Activated CD4-positive, alpha-beta memory T cell treated with anti-CD3 and anti-CD28 coated beads for 36 hours (primary cell): ENCODE data around the gene AFF2. TPM values are rescaled to one million over a fixed set of nuclear protein-coding genes. Genes with fewer than 3 reads are reported as not detected.

Source experiments
- CTCF ChIA-PET: fragments of 350-600 bp; sonication (Branson Sonifier 250); formaldehyde crosslinking; loops from one replicate; lab custom pipeline; 2021; ENCODE audit warnings: antibody characterized with exemption, inconsistent platforms; lab: Charles Lee
- POLR2A ChIA-PET: fragments of 350-600 bp; sonication (Branson Sonifier 250); formaldehyde crosslinking; loops from one replicate; lab custom pipeline; 2021; ENCODE audit warnings: antibody characterized with exemption; lab: Charles Lee
- DNase-seq: peaks from one replicate; pipeline ENCODE4 v3.0.0-alpha.2; 2020
- H3K27ac Mint-ChIP-seq: one replicate; pipeline ENCODE4 v1.8.0; 2021; ENCODE audit warnings: mixed read lengths
- H3K27me3 Mint-ChIP-seq: one replicate; pipeline ENCODE4 v1.8.0; 2021; ENCODE audit warnings: mixed read lengths
- H3K36me3 Mint-ChIP-seq: one replicate; pipeline ENCODE4 v1.8.0; 2021; ENCODE audit warnings: mixed read lengths
- H3K4me1 Mint-ChIP-seq: one replicate; pipeline ENCODE4 v1.8.0; 2021; ENCODE audit warnings: low read depth, mixed read lengths
- H3K4me3 Mint-ChIP-seq: one replicate; pipeline ENCODE4 v1.8.0; 2021; ENCODE audit warnings: mild to moderate bottlenecking, mixed read lengths
- H3K9me3 Mint-ChIP-seq: one replicate; pipeline ENCODE4 v1.8.0; 2021; ENCODE audit warnings: mixed read lengths
- intact Hi-C: fragments of 100-400 bp; cut with micrococcal nuclease; formaldehyde crosslinking; loops from one replicate; pipeline ENCODE4 v1.15.1; 2023
- total RNA-seq, 2 experiments: library from RNA; stranded (reverse); gene quantifications; one replicate each; pipeline ENCODE4 v1.2.3, GENCODE V29; 2021

AFF2 gene
- total RNA-seq, 2 experiments from 2014 or later: 0.36 to 0.45 TPM

GRCh38 chrX:149032449-149032848 lies 532.0 kb downstream of the AFF2 start:
- ChIA-PET CTCF (no interaction called here), POLR2A (no interaction called here)
- Mint-ChIP-seq H3K27ac (no peak overlapping the region), H3K4me1 (no peaks in the 10 kb centered on the region), H3K27me3 (no peaks in the 10 kb centered on the region), H3K4me3 (no peak overlapping the region), H3K36me3 (no peaks in the 10 kb centered on the region), H3K9me3 (no peaks in the 10 kb centered on the region)
- no peak for DNase-seq
- intact Hi-C loops: no loop called here

DNA sequence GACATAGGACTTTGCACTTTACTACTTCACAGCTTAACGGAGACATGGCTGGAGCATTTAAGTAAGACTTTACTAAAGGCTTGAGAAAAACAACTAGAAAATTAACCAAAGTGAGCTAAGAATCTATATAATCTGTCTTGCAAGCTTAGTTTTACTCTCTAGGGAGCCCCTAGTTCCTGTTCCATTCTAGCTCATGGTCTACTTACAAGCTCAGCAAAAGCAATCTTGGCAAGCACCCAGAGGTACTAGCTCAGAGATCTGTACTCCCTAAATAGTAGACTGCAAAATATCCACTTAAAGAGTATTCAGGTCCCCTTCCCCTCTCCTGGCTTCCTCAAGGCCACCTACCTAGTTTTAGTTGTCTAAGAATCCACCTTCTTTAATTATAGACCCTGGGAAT lies 535.7 kb downstream of the AFF2 start:
- Mint-ChIP-seq H3K27me3 (no peaks in the 10 kb centered on the region), H3K36me3 (no peaks in the 10 kb centered on the region), H3K9me3 (no peaks in the 10 kb centered on the region), H3K4me3 (no peak overlapping the region), H3K27ac (no peak overlapping the region), H3K4me1 (no peaks in the 10 kb centered on the region)
- ChIA-PET POLR2A (no interaction called here), CTCF (no interaction called here)
- intact Hi-C loops: no loop called here
- no peak for DNase-seq

- ChIA-PET POLR2A (no interaction called here), CTCF (no interaction called here)
- H3K4me1 Mint-ChIP-seq: no peaks in the 10 kb centered on the region
- H3K27ac Mint-ChIP-seq: no peak overlapping the region
- no peaks in the 10 kb centered on the region for H3K36me3 Mint-ChIP-seq
- DNase-seq: no peak
- no peaks in the 10 kb centered on the region for H3K27me3 Mint-ChIP-seq
- intact Hi-C loops: no loop called here
- H3K4me3 Mint-ChIP-seq: no peak overlapping the region
- no peaks in the 10 kb centered on the region for H3K9me3 Mint-ChIP-seq
Measured at GRCh38 chrX:149037281-149037870, 537.0 kb downstream of the AFF2 start.

GRCh38 chrX:149039057-149039456 lies 538.6 kb downstream of the AFF2 start:
- intact Hi-C loops: no loop called here
- Mint-ChIP-seq H3K27ac (no peak overlapping the region), H3K36me3 (no peaks in the 10 kb centered on the region), H3K9me3 (no peaks in the 10 kb centered on the region), H3K27me3 (no peaks in the 10 kb centered on the region), H3K4me1 (no peaks in the 10 kb centered on the region), H3K4me3 (no peak overlapping the region)
- POLR2A ChIA-PET: no interaction called here
- CTCF ChIA-PET: no interaction called here
- no peak for DNase-seq

DNA sequence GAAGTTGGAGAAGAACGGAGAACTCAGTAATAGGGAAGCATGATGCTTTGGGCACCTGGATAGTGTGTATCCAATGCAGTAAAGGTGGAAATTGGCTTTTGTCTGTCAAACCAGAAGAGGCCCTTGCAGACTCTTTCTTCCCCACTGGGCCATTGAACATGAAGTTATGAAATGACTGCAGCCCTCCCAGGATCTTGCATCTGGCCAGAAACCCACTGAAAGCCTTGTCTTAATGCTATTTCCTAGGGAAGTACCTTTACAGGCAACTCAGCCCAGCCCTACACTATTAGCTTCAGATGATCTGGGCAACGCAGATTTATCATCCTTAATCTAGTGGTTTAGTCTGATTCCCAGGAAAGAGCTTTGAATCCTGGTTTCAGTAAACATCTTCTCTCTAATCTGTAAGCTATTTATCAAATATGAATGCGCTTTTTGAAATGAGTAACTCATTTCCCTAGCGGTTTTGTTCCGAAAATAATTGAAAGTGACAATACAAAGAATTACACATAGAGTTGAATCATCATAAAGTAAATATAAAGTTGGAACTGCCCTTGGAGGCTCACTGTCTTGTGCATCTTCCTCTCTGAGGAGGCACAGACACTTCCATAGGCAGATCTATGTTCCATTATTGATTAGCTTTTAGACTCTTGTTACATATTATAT lies 540.6 kb downstream of the AFF2 start:
- H3K27ac Mint-ChIP-seq: no peak overlapping the region
- H3K27me3 Mint-ChIP-seq: no peaks in the 10 kb centered on the region
- intact Hi-C loops: no loop called here

GRCh38 chrX:149043401-149043800 lies 543.0 kb downstream of the AFF2 start:
- H3K4me3 Mint-ChIP-seq: no peak overlapping the region
- no peak for DNase-seq
- no peaks in the 10 kb centered on the region for H3K9me3 Mint-ChIP-seq
- POLR2A ChIA-PET: no interaction called here
- intact Hi-C loops: no loop called here
- no peaks in the 10 kb centered on the region for H3K36me3 Mint-ChIP-seq
- CTCF ChIA-PET: no interaction called here
- no peaks in the 10 kb centered on the region for H3K4me1 Mint-ChIP-seq
- no peak overlapping the region for H3K27ac Mint-ChIP-seq
- no peaks in the 10 kb centered on the region for H3K27me3 Mint-ChIP-seq

More for the DNA sequence above, 540.6 kb downstream of the AFF2 start:
- ChIA-PET POLR2A (no interaction called here), CTCF (no interaction called here)
- no peak for DNase-seq
- H3K4me1 Mint-ChIP-seq: no peaks in the 10 kb centered on the region
- H3K9me3 Mint-ChIP-seq: no peaks in the 10 kb centered on the region
- no peaks in the 10 kb centered on the region for H3K36me3 Mint-ChIP-seq
- no peak overlapping the region for H3K4me3 Mint-ChIP-seq

DNA sequence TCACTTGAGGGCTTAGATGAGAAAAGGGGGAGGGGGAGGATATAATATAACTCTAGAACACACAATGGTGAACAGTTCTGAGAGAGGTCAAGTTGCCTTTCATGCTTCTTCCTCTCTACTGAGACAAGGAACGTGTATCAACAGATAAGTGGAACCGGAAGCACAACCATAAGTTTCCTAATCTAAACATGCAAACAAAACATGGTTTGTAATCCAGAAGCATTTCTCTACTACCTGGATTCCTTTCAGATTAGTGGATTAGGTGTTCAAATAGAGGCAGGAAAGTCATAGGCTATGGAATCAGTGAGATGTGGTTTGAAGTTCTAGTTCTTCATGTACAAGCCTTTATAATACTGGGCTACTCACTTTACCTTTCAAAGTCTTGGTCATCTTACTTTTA lies 544.1 kb downstream of the AFF2 start:
- Mint-ChIP-seq H3K4me1 (no peaks in the 10 kb centered on the region), H3K9me3 (no peaks in the 10 kb centered on the region), H3K36me3 (no peaks in the 10 kb centered on the region), H3K27ac (no peak overlapping the region), H3K27me3 (no peaks in the 10 kb centered on the region), H3K4me3 (no peak overlapping the region)
- DNase-seq: no peak
- POLR2A ChIA-PET: no interaction called here
- CTCF ChIA-PET: no interaction called here
- intact Hi-C loops: no loop called here

GRCh38 chrX:149045645-149046210 lies 545.3 kb downstream of the AFF2 start:
- H3K4me1 Mint-ChIP-seq: no peaks in the 10 kb centered on the region
- H3K4me3 Mint-ChIP-seq: no peak overlapping the region
- intact Hi-C loops: no loop called here
- POLR2A ChIA-PET: no interaction called here
- H3K27me3 Mint-ChIP-seq: no peaks in the 10 kb centered on the region
- CTCF ChIA-PET: no interaction called here
- H3K36me3 Mint-ChIP-seq: no peaks in the 10 kb centered on the region
- no peak overlapping the region for H3K27ac Mint-ChIP-seq
- no peak for DNase-seq
- no peaks in the 10 kb centered on the region for H3K9me3 Mint-ChIP-seq
